SH-SY5Y (cell line): ENCODE measurements around the gene VSTM2B.

Experiments used
- GATA2 ChIP-seq: IDR thresholded peaks from 2 replicates; pipeline ENCODE4 v1.6.1; 2011; ENCODE audit warnings: mild to moderate bottlenecking, low read depth, low read length
- GATA3 ChIP-seq: IDR thresholded peaks from 2 replicates; pipeline ENCODE4 v1.6.1; 2011; ENCODE audit warnings: low read depth, mild to moderate bottlenecking, low read length, moderate library complexity

The VSTM2B gene

GRCh38 chr19:29538146-29538545, 12.4 kb downstream of the VSTM2B start:
- TF ChIP-seq GATA2, result no peak

- TF ChIP-seq GATA3, result no peak
- TF ChIP-seq GATA2, result no peak
These were observed 12.9 kb downstream of the VSTM2B start for GRCh38 chr19:29538651-29539050.

GRCh38 chr19:29539131-29539530, 13.3 kb downstream of the VSTM2B start:
- TF ChIP-seq GATA3 (no peak), GATA2 (no peak)

- TF ChIP-seq GATA2, result no peak
- no peak for TF ChIP-seq GATA3
These were observed 13.9 kb downstream of the VSTM2B start for GRCh38 chr19:29539670-29540069.

GRCh38 chr19:29540114-29540513, 14.3 kb downstream of the VSTM2B start:
- TF ChIP-seq GATA2, result no peak
- no peak for TF ChIP-seq GATA3

- TF ChIP-seq GATA2 (no peak), GATA3 (no peak)
These were observed 15.9 kb downstream of the VSTM2B start for GRCh38 chr19:29541473-29542253.

GRCh38 chr19:29542327-29542726, 16.5 kb downstream of the VSTM2B start:
- TF ChIP-seq GATA2 (no peak), GATA3 (no peak)

GRCh38 chr19:29542776-29543175, 17.0 kb downstream of the VSTM2B start:
- no peak for TF ChIP-seq GATA3

GRCh38 chr19:29543381-29543780, 17.6 kb downstream of the VSTM2B start:
- no peak for TF ChIP-seq GATA2
- TF ChIP-seq GATA3, result no peak

GRCh38 chr19:29544656-29545360, 19.0 kb downstream of the VSTM2B start:
- TF ChIP-seq GATA2 (no peak), GATA3 (no peak)

- TF ChIP-seq GATA2, result no peak
- no peak for TF ChIP-seq GATA3
These were observed 20.2 kb downstream of the VSTM2B start for GRCh38 chr19:29545866-29546582.

- TF ChIP-seq GATA2 (no peak; the same call in 1 of the 2 replicates), GATA3 (no peak)
These were observed 20.9 kb downstream of the VSTM2B start for GRCh38 chr19:29546583-29547190.

- TF ChIP-seq GATA2, result no peak
- no peak for TF ChIP-seq GATA3
These were observed 21.7 kb downstream of the VSTM2B start for GRCh38 chr19:29547361-29547960.

GRCh38 chr19:29547981-29548380, 22.2 kb downstream of the VSTM2B start:
- TF ChIP-seq GATA2 (no peak), GATA3 (no peak)
